CD1c-positive myeloid dendritic cell (primary cell): ENCODE results near the gene ALOX15.
"Not testable (repeated sequence)": the region's sequence is repeated elsewhere in the genome, so short reads cannot be mapped to it uniquely, and the experiment has no call there.

ENCODE experiments used
- DNase-seq: peaks from one replicate; pipeline ENCODE4 v3.0.0-alpha.2; 2016; ENCODE audit errors: extremely low spot score

The ALOX15 gene

DNA sequence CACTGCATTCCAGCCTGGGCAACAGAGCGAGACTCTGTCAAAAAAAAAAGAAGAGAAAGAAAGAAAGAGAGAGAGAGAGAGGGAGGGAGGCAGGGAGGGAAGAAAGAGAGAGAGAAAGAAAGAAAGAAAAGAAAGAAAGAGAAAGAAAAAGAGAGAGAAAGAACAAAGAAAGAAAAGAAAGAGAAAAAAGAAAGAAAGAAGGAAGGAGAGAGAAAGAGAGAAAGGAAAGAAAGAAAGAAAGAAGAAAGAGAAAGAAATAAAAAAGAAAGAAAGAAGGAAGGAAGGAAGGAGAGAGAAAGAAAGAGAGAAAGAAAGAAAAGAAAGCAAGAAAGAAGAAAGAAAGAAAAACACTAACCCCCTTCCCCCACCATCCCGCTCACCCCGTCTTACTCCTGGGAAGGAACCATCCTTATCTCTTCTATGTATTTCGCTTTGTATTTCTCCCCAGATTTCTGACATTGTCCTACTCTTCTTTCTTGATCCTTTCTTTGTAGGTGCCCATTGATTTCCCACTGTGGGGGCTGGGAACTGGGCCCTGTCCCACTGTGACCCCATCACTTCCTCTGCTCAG, 20.9 kb downstream of the ALOX15 start:
- DNase-seq = no peak

DNA sequence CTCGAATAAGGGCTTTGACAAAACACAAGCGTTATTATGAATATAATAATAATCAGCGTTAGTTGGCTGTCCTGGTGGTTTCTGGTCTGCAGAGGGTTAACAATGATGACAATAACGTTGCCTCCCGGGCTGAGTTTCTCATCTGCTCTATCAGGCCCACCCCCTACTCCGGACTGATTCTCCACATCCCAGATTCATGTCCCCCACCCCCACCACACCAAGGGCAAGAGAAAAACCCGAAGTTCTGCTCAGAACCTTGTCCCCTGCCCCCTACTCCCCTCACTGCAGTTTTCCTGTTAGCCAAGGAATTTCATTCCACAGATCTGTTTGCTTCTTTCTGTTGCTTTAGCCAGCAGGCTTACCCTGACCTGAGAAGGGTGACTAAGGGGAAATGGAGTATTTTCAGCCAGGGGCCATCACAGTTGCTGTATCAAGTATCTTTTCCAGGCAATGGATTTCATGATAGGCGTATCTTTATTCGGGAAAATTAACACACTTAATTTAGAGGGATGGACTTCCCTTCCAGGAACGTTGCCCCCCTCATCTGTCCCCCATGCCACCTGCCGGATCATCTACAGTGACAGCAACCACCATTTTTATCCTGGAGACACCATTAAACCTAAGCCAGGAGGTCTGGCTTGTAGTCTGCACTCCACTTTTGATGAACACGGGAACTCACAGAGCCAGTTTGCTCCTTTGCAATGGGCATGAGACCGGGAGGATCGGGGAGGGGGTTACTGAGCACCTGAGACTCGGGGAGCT, 23.7 kb downstream of the ALOX15 start:
- DNase-seq = no peak

DNA sequence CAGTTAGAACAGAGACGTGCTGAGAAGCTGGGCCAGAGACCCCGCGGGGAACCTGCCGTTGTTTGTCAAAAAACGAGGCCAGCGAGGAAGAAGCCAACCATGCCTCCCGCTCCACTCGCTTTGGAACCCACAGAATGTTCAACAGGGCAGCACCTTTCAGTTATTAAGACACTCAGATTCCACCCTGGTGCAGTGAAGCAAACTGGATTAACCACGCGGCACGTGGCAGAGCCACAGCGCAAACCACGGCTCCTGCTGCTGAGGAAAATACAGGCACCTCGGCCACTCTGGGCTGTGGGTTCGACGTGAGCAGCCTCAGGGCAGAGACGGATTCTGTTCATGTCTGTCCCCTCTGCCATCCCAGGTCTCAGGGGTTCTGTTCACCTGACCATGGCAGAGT, 24.4 kb downstream of the ALOX15 start:
- no peak for DNase-seq

DNA sequence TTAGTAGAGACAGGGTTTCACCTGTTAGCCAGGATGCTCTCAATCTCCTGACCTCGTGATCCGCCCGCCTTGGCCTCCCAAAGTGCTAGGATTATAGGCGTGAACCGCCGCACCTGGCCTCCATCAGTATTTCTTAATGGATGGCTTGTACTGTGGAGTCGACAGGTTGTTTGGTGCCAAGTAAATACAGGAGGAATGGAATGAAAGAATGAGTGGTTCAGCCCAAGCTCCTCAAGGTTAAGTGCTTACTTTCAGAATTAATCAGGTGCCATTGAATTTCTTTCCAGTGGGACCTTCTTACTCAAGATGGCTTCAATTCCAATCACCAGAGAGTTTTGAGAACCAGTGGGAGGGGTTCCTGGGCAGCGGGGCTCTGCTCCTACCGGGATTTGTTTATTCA, 25.0 kb downstream of the ALOX15 start:
- DNase-seq = no peak

DNA sequence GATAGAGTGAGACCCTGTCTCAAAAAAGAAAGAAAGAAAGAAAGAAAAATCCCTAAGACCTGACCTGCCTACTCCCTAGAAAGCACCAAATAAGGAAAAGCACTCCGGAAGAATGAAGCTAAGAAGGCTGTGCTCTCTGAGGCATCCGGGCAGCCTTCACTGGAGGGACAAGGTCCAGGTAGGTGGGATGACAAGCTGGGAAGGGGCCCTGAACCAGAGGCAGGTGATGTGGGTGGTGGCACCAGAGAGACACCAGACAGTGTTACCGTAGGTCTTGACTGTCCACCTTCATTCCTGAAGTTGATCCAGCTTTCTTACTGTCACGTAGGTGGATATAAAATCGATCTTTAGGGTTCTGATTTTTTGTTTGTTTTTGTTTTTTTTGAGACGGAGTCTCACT, 30.8 kb downstream of the ALOX15 start:
- no peak for DNase-seq

DNA sequence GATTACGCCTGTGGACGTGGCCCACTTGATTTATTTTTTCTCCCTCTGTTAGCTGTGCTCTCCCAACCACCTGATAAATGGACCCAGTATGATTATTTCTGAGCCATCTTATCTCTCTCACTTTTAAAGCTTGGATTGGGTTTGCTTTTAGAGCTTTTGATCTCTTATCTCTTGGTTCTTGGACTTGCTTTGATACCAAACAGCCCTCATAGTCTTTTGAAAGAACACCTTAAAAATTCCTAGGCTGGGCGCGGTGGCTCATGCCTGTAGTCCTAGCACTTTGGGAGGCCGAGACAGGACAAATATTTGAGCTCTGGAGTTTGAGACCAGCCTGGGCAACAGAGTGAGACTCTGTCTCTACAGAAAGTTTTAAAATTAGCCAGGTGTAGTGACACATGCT, 31.3 kb downstream of the ALOX15 start:
- no peak for DNase-seq

DNA sequence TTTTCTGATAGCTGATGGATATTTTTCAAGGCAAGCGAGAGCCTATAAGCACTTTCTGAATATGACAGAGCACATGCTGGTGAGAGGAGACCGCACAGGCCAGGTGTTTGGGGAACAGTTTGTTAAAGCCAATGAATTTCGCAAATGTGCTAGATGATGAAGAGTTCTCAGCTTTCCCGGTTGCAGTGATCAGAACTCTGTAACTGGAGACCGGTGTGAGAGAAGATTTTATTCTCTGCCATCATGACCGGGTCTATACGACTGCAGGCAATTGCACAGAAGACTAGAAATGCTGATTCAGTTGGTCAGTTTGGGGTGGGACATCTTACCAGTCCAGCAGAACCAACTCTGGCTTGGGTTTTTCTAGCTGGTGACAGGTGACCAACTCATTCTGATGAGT, 31.7 kb downstream of the ALOX15 start:
- no peak for DNase-seq

DNA sequence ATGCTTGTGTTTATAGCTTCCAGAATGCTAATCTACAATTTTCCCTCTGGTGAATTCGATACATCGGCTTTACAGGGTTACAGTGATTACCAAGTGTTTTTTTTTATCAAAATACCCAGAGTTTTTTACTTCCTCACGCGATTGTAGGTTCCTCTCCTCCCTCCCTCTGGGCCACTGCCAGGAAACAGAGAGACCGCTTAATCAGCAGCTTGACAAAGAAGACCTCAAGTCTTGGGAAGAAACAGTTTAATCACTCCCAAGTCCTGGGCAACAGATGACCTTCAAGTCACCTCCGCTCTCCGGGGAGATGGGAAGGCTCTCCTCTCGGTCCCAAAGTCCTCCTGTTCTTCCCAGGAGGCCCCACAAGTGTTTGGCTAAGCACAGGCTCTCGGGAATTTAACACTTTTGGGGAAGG, 33.7 kb downstream of the ALOX15 start:
- DNase-seq = peak; percentile 81

DNA sequence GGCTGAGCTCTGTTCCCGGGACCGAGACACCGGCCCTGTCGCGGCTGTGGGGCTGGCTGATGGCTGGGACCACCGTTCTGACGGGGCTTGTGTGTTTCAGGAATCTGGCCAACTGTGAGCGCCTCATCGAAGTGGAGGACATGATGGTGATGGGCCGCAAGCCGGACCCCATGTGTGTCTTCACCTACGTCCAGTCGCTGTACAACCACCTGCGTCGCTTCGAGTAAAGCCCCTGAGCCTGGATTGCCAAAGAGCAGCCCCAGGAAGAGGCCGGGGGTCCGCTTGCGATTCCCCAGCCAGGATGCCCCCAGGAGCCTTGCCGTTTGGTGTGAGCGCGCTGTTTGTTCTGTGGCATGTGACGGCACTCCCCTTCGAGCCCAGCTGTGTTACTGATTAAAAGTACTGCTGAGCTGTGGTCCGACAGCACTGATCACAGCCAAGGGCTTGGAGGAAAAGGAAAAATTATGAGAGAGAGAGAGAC, 34.2 kb downstream of the ALOX15 start:
- DNase-seq = no peak

DNA sequence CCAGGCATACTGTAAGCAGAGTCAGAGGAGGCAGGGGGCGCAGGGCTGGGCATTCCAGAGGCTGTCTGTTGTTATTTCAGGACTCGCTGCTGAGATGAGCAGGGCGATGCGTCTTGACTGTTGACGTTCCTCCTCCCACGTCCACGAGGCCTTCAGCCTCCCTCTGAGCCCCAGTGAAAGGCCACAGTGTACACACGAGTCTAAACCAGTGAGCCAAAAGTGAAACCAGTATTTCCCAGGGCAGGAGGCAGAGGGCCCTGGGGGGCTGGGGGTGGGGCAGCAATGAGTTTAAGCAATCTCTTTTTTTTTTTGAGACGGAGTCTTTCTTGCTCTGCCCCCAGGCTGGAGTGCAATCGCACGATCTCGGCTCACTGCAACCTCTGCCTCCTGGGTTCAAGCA, 35.7 kb downstream of the ALOX15 start:
- peak; percentile 38 for DNase-seq

DNA sequence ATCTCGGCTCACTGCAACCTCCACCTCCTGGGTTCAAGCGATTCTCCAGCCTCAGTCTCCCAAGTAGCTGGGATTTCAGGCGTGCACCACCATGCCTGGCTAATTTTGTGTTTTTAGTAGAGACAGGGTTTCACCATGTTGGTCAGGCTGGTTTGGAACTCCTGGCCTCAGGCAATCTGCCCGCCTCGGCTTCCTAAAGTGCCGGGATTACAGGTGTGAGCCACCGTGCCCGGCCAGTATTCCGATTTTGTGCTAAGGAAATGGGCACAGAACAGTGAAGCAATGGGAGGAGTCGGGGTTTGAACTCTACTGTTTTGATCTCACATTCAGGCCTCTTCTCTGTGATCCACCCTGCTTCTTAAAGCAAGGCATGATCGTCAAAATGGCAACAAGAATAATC, 36.7 kb downstream of the ALOX15 start:
- DNase-seq = not testable (repeated sequence)

DNA sequence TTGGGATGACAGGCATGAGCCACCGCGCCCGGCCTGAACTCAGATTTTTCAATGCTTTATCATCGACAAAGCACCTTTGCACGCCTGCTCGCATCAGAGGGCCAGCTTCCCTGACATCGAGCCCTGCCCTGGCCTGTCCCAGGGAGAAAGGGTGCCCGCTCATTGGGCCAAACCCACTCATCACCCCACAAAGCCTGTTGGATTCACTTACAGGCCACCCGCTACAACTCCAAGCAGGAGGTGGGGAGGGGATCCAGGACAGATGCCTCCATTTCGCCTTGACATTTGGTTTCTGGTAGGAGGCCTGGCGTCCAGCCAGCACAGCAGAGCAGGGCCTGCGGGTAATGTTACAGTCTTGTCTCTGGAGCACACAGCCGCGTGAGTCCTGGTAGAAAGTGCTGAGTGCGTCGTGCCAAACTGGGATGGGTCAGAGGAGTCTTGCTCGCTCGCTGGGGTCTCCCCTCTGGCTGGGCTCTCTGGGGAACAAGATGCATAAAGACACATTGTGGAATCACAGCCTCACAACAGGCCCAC, 37.3 kb downstream of the ALOX15 start:
- DNase-seq = no peak

DNA sequence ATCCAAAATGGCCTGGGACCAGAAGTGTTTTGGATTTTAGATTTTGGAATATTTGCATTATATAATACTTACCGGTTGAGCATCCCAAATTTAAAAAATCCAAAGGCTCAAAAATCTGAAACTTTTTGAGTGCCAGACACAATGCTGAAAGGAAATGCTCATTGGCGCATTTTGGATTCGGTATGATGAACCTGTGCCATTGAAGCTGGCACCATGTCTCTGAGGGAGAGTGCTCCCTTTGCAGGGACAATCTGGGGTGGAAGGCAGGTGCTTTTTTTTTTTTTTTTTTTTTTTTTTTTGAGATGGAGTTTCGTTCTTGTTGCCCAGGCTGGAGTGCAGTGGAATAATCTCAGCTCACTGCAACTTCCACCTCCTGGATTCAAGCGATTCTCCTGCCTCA, 39.4 kb downstream of the ALOX15 start:
- no peak for DNase-seq

DNA sequence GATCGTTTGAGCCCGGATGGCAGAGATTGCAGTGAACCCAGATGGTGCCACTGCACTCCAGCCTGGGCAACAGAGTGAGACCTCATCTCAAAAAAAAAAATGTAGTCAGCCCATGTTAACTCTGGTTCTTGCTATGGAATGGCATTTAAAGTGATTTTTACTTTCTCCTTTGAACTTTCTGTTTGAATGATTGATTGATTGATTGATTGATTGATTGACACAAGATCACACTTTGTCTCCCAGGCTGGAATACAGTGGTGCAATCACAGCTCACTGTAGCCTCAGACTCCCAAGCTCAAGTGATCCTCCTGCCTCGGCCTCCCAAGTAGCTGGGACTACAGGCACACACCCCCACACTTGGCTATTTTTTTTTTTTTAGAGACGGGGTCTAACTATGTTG, 40.2 kb downstream of the ALOX15 start:
- no peak for DNase-seq

DNA sequence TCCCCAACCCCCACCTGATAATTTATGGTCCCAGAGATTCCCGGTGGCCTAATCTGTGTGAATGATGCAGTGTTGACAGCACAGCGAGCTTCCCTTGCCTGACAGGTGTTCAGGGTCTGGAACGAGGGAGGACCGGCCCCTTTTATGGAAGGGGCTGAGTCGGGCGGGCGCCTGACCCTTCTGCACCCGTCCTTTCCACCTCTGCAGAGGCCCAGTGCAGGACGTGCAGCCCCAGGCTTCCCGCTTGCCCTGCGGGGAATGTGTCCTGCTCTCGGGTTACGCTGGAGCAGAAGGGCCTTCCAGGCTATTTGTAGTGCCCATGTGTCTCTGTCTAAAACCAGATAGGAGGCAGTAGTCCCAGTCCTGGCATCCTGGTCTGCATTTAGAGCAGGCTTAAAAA, 40.9 kb downstream of the ALOX15 start:
- no peak for DNase-seq

DNA sequence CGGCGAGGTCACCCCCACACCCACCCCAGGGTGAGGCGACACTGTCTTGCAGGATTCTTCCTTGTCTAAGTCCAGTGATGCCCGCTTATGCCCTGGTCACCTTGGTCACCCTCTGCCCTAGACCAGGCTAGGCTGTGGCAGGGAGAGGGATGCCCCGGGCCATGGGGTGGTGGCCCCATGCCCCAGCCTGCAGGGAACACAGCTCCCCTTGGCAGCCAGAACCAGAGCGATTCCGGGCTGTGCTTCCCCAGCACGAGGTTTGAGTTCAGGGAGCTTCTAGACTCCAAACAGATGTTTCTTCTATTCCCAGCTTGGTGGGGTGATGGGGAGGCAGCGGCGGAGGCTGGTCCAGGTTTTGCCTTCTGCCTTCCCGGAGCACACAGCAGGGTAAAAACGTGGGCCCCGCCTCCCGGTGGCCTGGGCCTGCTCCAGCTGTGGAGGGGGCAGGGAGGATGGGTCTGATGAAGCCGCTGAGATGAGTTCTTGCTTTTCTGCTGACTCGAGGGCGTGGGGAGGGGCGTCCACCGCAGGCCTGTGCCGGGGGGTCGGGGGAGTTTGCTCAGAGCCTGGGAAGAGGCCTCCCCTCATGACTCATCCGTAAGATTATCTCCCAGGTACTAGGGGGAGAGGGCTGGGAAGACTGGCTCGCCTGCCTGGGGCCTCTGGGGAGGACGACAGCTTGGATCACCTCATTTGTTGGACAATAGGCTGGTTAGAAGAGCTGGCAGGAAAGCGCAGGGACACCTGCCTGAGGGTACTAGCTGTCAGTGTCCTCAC, 41.8 kb downstream of the ALOX15 start:
- no peak for DNase-seq

DNA sequence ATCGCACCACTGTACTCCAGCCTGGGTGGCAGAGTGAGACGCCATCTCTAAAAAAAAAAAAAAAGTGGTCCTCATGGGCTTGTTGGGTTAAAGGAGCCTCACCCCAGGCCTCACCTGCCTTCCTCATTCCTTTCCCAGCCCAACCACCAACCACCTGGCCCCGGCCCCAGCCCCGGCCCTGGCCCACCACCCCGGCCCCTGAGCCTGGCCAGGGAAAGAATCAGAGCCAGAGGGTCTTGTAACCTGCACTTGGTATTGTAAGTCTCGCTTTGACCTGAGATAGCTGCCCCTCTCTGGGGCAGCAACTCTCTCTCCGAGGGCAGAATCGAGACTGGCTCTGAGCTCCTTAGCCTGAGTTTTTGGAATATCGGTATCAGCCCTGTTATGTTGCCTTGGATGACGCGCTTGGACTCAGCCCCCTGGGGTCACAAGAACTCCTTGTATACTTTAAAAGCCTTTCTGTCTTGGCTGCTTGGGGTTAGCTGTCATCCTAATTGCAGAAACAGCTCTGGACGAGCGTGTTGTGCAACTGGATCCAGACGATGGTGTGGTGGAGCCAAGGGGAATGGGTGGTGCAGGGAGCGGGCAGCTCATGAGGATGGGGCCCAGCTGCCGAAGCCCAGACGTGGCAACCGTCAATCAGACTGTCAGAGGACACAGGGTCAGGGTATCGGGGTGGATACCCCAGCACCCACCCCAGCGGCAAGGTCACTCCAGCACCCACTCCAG, 42.5 kb downstream of the ALOX15 start:
- no peak for DNase-seq

DNA sequence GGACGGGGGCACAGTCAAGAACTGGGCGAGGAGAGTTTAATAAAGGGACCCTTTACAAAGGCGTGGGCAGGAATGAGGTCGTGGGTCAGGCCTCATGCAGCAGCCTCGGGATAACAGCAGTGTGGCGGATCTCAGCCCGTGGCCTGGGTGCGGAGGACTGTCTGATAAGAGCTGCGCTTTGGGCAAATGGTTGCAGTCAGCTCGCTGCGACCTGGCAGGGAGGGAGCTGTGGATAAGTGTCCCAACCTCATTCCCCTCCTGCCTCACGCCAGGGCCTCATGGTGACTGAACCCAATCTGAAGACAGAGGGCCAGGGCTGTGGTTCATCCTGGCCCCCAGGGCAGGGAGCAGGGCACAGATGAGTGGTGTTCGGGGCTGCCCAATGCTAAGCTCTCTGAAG, 43.5 kb downstream of the ALOX15 start:
- no peak for DNase-seq

DNA sequence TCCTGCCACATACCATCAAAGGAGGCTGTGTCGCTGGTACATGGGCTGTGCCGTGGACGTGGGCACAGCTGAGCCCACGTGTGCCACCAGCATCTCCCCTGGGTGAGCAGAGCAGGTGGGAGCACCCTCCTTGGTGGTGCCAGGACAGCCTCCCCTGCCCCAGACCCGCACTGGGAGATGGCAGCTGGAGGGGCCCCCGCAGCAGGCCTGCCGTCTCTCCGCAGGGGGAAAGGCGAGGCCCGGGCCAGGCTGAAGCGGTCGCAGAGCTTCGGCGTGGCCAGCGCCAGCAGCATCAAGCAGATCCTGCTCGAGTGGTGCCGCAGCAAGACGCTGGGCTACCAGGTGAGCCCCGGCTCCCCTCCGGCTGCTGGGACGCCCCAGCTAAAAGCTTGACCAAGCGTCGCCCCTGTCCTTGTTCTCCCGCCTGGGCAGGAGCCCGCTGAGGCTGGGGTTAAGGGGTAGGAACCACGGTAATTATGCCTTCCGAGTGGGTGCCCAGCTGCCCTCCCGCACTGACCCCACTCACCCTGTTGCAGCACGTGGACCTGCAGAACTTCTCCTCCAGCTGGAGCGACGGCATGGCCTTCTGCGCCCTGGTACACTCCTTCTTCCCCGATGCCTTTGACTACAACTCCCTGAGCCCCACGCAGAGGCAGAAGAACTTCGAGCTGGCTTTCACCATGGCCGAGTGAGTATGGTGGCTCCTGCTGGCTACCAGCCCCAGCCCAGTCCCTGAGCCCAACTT, 44.7 kb downstream of the ALOX15 start:
- DNase-seq = no peak

DNA sequence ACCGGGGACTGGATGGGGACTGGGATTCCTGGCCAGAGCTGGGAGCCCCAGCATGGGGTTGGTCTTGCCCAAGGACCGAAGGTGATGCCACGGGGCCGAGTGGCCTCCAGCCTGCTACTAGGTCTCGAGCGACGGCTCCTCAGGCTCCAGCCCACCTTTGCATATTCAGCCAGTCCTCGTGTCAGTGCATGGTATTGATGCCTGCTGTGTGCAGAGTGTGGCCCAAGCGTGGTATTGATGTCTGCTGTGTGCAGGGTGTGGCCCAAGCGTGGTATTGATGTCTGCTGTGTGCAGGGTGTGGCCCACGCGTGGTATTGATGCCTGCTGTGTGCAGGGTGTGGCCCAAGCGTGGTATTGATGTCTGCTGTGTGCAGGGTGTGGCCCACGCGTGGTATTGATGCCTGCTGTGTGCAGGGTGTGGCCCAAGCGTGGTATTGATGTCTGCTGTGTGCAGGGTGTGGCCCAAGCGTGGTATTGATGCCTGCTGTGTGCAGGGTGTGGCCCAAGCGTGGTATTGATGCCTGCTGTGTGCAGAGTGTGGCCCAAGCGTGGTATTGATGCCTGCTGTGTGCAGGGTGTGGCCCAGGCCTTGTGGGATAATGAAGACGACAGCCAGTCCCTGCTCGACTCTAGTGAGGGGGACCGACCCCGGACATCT, 45.7 kb downstream of the ALOX15 start:
- not testable (repeated sequence) for DNase-seq
